Astrocyte (in vitro differentiated cells and primary cell): ENCODE measurements around the gene MAGI3.

Source experiments
- CTCF ChIP-seq: IDR thresholded peaks from 2 replicates; pipeline ENCODE4 v1.5.1; 2011; ENCODE audit warnings: low read depth, mild to moderate bottlenecking, inconsistent platforms, low read length, moderate library complexity; ENCODE audit not compliant: insufficient read depth
- EZH2 ChIP-seq: IDR thresholded peaks from 2 replicates; pipeline ENCODE4 v1.6.1; 2012; ENCODE audit warnings: mild to moderate bottlenecking, low read length, inconsistent platforms; ENCODE audit not compliant: insufficient read depth

GRCh38 chr1:113691184-113691583 lies 300.9 kb downstream of the MAGI3 start:
- no peak for TF ChIP-seq EZH2
- no peak for TF ChIP-seq CTCF
